H9 (cell line): Measurements from ENCODE around the gene YAE1. TPM values are rescaled to one million over a fixed set of nuclear protein-coding genes. Genes with fewer than 3 reads are reported as not detected.

Experiments
- DNase-seq: peaks from one replicate; pipeline ENCODE4 v3.0.0-alpha.2; 2017
- H2AFZ ChIP-seq: one replicate; pipeline ENCODE4 v1.6.1; 2013; ENCODE audit warnings: mild to moderate bottlenecking, low read length, control low read depth, moderate library complexity
- H2AK5ac ChIP-seq: 2 replicates; pipeline ENCODE4 v1.6.1; 2013; ENCODE audit warnings: low read length, control low read depth, mixed read lengths; ENCODE audit not compliant: insufficient read length
- H2BK120ac ChIP-seq: one replicate; pipeline ENCODE4 v1.6.1; 2013; ENCODE audit warnings: low read depth, mild to moderate bottlenecking, low read length, control low read depth, inconsistent platforms; ENCODE audit not compliant: poor library complexity, severe bottlenecking
- H2BK12ac ChIP-seq: 2 replicates; pipeline ENCODE4 v1.6.1; 2013; ENCODE audit warnings: low read length, control low read depth, mixed read lengths, low read depth; ENCODE audit not compliant: insufficient read length
- H2BK15ac ChIP-seq: 2 replicates; pipeline ENCODE4 v1.6.1; 2013; ENCODE audit warnings: low read depth, low read length, control low read depth
- H2BK20ac ChIP-seq: one replicate; pipeline ENCODE4 v1.6.1; 2013; ENCODE audit warnings: low read depth, mild to moderate bottlenecking, low read length, control low read depth, inconsistent platforms; ENCODE audit not compliant: poor library complexity, severe bottlenecking
- H2BK5ac ChIP-seq: 2 replicates; pipeline ENCODE4 v1.6.1; 2013; ENCODE audit warnings: low read length, control low read depth, mixed read lengths; ENCODE audit not compliant: insufficient read length
- H3K14ac ChIP-seq: 2 replicates; pipeline ENCODE4 v1.6.1; 2013; ENCODE audit warnings: low read length, control low read depth; ENCODE audit not compliant: insufficient read depth
- H3K18ac ChIP-seq: 2 replicates; pipeline ENCODE4 v1.6.1; 2013; ENCODE audit warnings: low read depth, mild to moderate bottlenecking, mixed read lengths, low read length, control low read depth; ENCODE audit not compliant: insufficient read length
- H3K23ac ChIP-seq: 2 replicates; pipeline ENCODE4 v1.6.1; 2013; ENCODE audit warnings: low read length, control low read depth, mixed read lengths, low read depth; ENCODE audit not compliant: insufficient read length
- H3K23me2 ChIP-seq: 2 replicates; pipeline ENCODE4 v1.6.1; 2013; ENCODE audit warnings: low read depth, mild to moderate bottlenecking, mixed read lengths, low read length, control low read depth; ENCODE audit not compliant: insufficient read length, poor library complexity, severe bottlenecking
- H3K27ac ChIP-seq: 2 replicates; pipeline ENCODE4 v1.5.1; 2013; ENCODE audit warnings: low read length, control low read depth, mixed read lengths, low read depth; ENCODE audit not compliant: insufficient read length
- H3K27me3 ChIP-seq: 2 replicates; pipeline ENCODE4 v1.6.1; 2013; ENCODE audit warnings: low read length, control low read depth, inconsistent platforms; ENCODE audit not compliant: insufficient read depth
- H3K4ac ChIP-seq: 2 replicates; pipeline ENCODE4 v1.6.1; 2013; ENCODE audit warnings: low read depth, mild to moderate bottlenecking, control low read depth, inconsistent platforms, low read length, moderate library complexity
- H3K4me1 ChIP-seq: 2 replicates; pipeline ENCODE4 v1.6.1; 2013; ENCODE audit warnings: low read length, control low read depth, inconsistent platforms; ENCODE audit not compliant: insufficient read depth
- H3K4me2 ChIP-seq: 2 replicates; pipeline ENCODE4 v1.6.1; 2013; ENCODE audit warnings: low read length, control low read depth, mixed read lengths; ENCODE audit not compliant: insufficient read length, insufficient read depth
- H3K56ac ChIP-seq: 2 replicates; pipeline ENCODE4 v1.6.1; 2013; ENCODE audit warnings: low read depth, mild to moderate bottlenecking, mixed read lengths, low read length, control low read depth; ENCODE audit not compliant: insufficient read length
- H3K79me1 ChIP-seq: 2 replicates; pipeline ENCODE4 v1.6.1; 2013; ENCODE audit warnings: low read depth, mild to moderate bottlenecking, moderate library complexity, low read length, control low read depth, inconsistent platforms; ENCODE audit not compliant: insufficient read depth, poor library complexity, severe bottlenecking
- H3K79me2 ChIP-seq: 2 replicates; pipeline ENCODE4 v1.6.1; 2013; ENCODE audit warnings: low read length, control low read depth, inconsistent platforms; ENCODE audit not compliant: insufficient read depth
- H3K9ac ChIP-seq: 2 replicates; pipeline ENCODE4 v1.6.1; 2013; ENCODE audit warnings: low read length, control low read depth, mixed read lengths; ENCODE audit not compliant: insufficient read length; ENCODE audit errors: extremely low read depth
- H3K9me3 ChIP-seq: one replicate; pipeline ENCODE4 v1.6.1; 2013; ENCODE audit warnings: low read depth, low read length, inconsistent platforms; ENCODE audit not compliant: control insufficient read depth
- H3T11ph ChIP-seq: one replicate; pipeline ENCODE4 v1.6.1; 2013; ENCODE audit warnings: mild to moderate bottlenecking, low read length, control low read depth, inconsistent platforms
- H4K20me1 ChIP-seq: one replicate; pipeline ENCODE4 v1.6.1; 2013; ENCODE audit not compliant: control insufficient read depth, insufficient read length, insufficient read depth
- H4K5ac ChIP-seq: 2 replicates; pipeline ENCODE4 v1.6.1; 2013; ENCODE audit warnings: low read depth, mild to moderate bottlenecking, mixed read lengths, low read length, control low read depth; ENCODE audit not compliant: insufficient read length
- H4K8ac ChIP-seq: replicated peaks from 2 replicates; pipeline ENCODE4 v1.6.1; 2013; ENCODE audit warnings: low read length, control low read depth, mixed read lengths, low read depth; ENCODE audit not compliant: insufficient read length
- H4K91ac ChIP-seq: 2 replicates; pipeline ENCODE4 v1.6.1; 2013; ENCODE audit warnings: low read depth, mild to moderate bottlenecking, moderate library complexity, mixed read lengths, low read length, control low read depth; ENCODE audit not compliant: insufficient read length
- H3K27ac Mint-ChIP-seq, 3 experiments: 2 replicates in 2 of 3; 3 replicates in 1 of 3; pipeline ENCODE4 v1.8.0; 2020 to 2021; ENCODE audit warnings: mixed read lengths in 3 of 3, mild to moderate bottlenecking in 1 of 3, moderate library complexity in 1 of 3
- H3K27me3 Mint-ChIP-seq: 2 replicates; pipeline ENCODE4 v1.8.0; 2021; ENCODE audit warnings: low read depth, mild to moderate bottlenecking, moderate library complexity, mixed read lengths
- H3K36me3 Mint-ChIP-seq, 3 experiments: 2 replicates in 2 of 3; 3 replicates in 1 of 3; pipeline ENCODE4 v1.8.0; 2020 to 2021; ENCODE audit warnings: low read depth in 3 of 3, mixed read lengths in 3 of 3; ENCODE audit not compliant: insufficient read depth in 1 of 3
- H3K4me1 Mint-ChIP-seq, 2 experiments: 2 replicates each; pipeline ENCODE4 v1.8.0; 2020; ENCODE audit warnings: mixed read lengths in 2 of 2
- H3K4me3 Mint-ChIP-seq, 2 experiments: 2 replicates in 1 of 2; 3 replicates in 1 of 2; pipeline ENCODE4 v1.8.0; 2020 to 2021; ENCODE audit warnings: mild to moderate bottlenecking in 2 of 2, mixed read lengths in 2 of 2, moderate library complexity in 1 of 2
- H3K9me3 Mint-ChIP-seq, 2 experiments: 2 replicates in 1 of 2; 3 replicates in 1 of 2; pipeline ENCODE4 v1.8.0; 2020; ENCODE audit warnings: mild to moderate bottlenecking in 2 of 2, mixed read lengths in 2 of 2, moderate library complexity in 1 of 2
- WGBS: extraction: QIAGEN DNeasy Blood & Tissue Kit; methylation state at CpG from one replicate; pipeline ENCODE4 v1.1.7; 2013; ENCODE audit warnings: missing lambda C conversion rate, low lambda C conversion rate, mixed read lengths; ENCODE audit not compliant: insufficient read length; ENCODE audit errors: extremely low coverage; 5-methylcytosine and 5-hydroxymethylcytosine counted together
- total RNA-seq: library from RNA; stranded (reverse); gene quantifications from 2 replicates; pipeline ENCODE4 v1.2.1, GENCODE V29; 2021
- TF ChIP-seq, protein P1 (sequence below): fragments of 200-600 bp; sonication (generic); conservative IDR thresholded peaks from 3 replicates; pipeline ENCODE4 v1.8.0; 2021; ENCODE audit warnings: antibody characterized with exemption, mild to moderate bottlenecking

YAE1 gene
- total RNA-seq, 1 experiment from 2014 or later, result 28.8 TPM

DNA sequence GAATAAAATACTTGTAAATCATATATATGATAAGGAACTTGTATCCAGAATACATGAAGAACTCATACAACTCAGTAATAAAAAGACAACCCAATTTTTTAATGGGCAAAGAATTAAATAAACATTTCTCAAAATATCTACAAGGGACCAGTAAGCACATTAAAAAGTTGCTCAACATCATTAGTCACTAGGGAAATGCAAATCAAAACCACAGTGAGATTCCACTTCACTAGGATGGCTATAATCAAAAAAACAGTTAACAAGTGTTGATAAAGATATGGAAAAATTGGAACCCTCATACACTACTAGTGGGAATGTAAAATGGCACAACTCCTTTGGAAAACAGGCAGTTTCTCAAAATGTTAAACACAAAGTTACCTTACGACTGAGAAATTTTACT, 40.3 kb upstream of the YAE1 start:
- H3K4me3 Mint-ChIP-seq, result no peak overlapping the region

More for the DNA sequence above, 40.3 kb upstream of the YAE1 start:
- Mint-ChIP-seq H3K9me3 (no peaks in the 10 kb centered on the region), H3K27me3 (no peaks in the 10 kb centered on the region), H3K36me3 (no peaks in the 10 kb centered on the region), H3K4me1 (peaks cover 8 to 12% of the 10 kb centered on the region in 2 experiments), H3K27ac (no peak overlapping the region)
- H3K9ac ChIP-seq, result no peak overlapping the region
- DNase-seq, result no peak
- H4K20me1 ChIP-seq, result no peaks in the 10 kb centered on the region
- no peak overlapping the region for H3K27ac ChIP-seq
- H2AK5ac ChIP-seq, result no peak overlapping the region
- no peak overlapping the region for H2BK120ac ChIP-seq
- no peak overlapping the region for H3T11ph ChIP-seq
- H4K5ac ChIP-seq, result no peak overlapping the region
- peaks cover 3% of the 10 kb centered on the region; the same call in 1 of the 2 replicates for H3K4me1 ChIP-seq
- no peak overlapping the region for H4K8ac ChIP-seq
- no peak overlapping the region for H2BK20ac ChIP-seq
- H3K79me1 ChIP-seq, result no peaks in the 10 kb centered on the region
- H2BK12ac ChIP-seq, result no peak overlapping the region
- WGBS, result no CpG with 5 or more reads among the region's 1 CpG
- H3K14ac ChIP-seq, result no peak overlapping the region
- no peak overlapping the region for H3K4me2 ChIP-seq
- no peak overlapping the region for H2BK15ac ChIP-seq
- H3K18ac ChIP-seq, result no peak overlapping the region
- no peaks in the 10 kb centered on the region for H3K23me2 ChIP-seq
- no peak overlapping the region for H3K56ac ChIP-seq
- TF ChIP-seq, protein P1, sequence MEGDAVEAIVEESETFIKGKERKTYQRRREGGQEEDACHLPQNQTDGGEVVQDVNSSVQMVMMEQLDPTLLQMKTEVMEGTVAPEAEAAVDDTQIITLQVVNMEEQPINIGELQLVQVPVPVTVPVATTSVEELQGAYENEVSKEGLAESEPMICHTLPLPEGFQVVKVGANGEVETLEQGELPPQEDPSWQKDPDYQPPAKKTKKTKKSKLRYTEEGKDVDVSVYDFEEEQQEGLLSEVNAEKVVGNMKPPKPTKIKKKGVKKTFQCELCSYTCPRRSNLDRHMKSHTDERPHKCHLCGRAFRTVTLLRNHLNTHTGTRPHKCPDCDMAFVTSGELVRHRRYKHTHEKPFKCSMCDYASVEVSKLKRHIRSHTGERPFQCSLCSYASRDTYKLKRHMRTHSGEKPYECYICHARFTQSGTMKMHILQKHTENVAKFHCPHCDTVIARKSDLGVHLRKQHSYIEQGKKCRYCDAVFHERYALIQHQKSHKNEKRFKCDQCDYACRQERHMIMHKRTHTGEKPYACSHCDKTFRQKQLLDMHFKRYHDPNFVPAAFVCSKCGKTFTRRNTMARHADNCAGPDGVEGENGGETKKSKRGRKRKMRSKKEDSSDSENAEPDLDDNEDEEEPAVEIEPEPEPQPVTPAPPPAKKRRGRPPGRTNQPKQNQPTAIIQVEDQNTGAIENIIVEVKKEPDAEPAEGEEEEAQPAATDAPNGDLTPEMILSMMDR, result no peak
- no peak overlapping the region for H4K91ac ChIP-seq
- H2BK5ac ChIP-seq, result no peak overlapping the region
- no peaks in the 10 kb centered on the region for H3K9me3 ChIP-seq
- no peaks in the 10 kb centered on the region for H3K79me2 ChIP-seq
- no peaks in the 10 kb centered on the region for H3K27me3 ChIP-seq
- H2AFZ ChIP-seq, result no peak overlapping the region
- H3K4ac ChIP-seq, result no peak overlapping the region
- H3K23ac ChIP-seq, result no peak overlapping the region
